Ishikawa (cell line): ENCODE results near the gene NAA20.

Experiments used
- EP300 ChIP-seq: IDR thresholded peaks from 2 replicates; pipeline ENCODE4 v1.6.1; 2012; ENCODE audit warnings: borderline replicate concordance
- YY1 ChIP-seq: IDR thresholded peaks from 2 replicates; pipeline ENCODE4 v1.6.1; 2012; ENCODE audit warnings: low read depth
- ZBTB7A ChIP-seq: IDR thresholded peaks from 2 replicates; pipeline ENCODE4 v1.6.1; 2012; ENCODE audit warnings: low read depth

DNA sequence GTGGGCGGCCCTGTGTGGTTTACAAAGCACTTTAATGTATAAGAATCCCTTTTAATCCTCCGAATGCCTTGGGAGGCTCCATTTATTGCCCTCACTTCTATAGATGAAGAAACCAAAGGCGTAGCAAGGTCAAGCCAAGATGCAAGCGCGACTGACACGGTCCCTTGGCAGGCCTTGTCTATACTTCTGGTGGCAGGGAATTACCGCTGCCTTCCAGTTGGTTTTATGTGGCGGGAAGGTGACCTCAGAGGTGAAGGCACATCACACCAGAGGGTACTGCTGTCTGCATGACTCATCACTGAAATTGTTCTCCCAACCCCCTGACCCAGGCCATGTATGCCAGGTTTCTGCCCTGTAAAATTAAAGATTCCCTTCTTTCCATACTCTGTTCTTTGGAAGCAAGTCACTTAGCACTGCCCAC lies 36.1 kb upstream of the NAA20 start:
- TF ChIP-seq ZBTB7A: no peak
- no peak for TF ChIP-seq EP300
- TF ChIP-seq YY1: no peak
